Endothelial cell of umbilical vein (primary cell): ENCODE measurements around the gene ZNF428. TPM values are rescaled to one million over a fixed set of nuclear protein-coding genes. Genes with fewer than 3 reads are reported as not detected.

Experiments used
- BruUV-seq: library from RNA; stranded (reverse); fragments of 400-500 nt; replicated peaks from 2 replicates; lab custom pipeline; 2021; lab: Mats Ljungman, UMichigan
- CTCF ChIA-PET: fragments of 300-600, 350-600 bp; sonication (Branson Sonifier 250); formaldehyde crosslinking; loops from one replicate; lab custom pipeline; 2021; ENCODE audit warnings: antibody characterized with exemption, inconsistent platforms; lab: Charles Lee
- POLR2A ChIA-PET: fragments of 300-600, 350-600 bp; sonication (Branson Sonifier 250); formaldehyde crosslinking; loops from one replicate; lab custom pipeline; 2021; ENCODE audit warnings: antibody characterized with exemption, inconsistent platforms; lab: Charles Lee
- DNase-seq: peaks from one replicate; pipeline ENCODE4 v3.0.0-alpha.2; 2011; ENCODE audit warnings: low read depth, low spot score
- FAIRE-seq: peaks from 2 replicates; lab custom pipeline; 2011; peaks lifted over from hg19 to GRCh38; lab: Jason Lieb, UNC
- H2AFZ ChIP-seq: 2 replicates; pipeline ENCODE4 v1.6.0; 2012; ENCODE audit warnings: low read depth, low read length, control low read depth, inconsistent platforms
- H3K27ac ChIP-seq: 2 replicates; pipeline ENCODE4 v1.5.1; 2011; ENCODE audit warnings: low read depth, mild to moderate bottlenecking, control low read depth, low read length, moderate library complexity; ENCODE audit not compliant: insufficient read depth
- H3K27me3 ChIP-seq, 2 experiments: 2 replicates each; pipeline versions ENCODE4 v1.6.0 to v1.6.1; 2011; ENCODE audit warnings: low read length in 2 of 2, mixed read lengths in 1 of 2; ENCODE audit not compliant: control insufficient read depth in 2 of 2, insufficient read depth in 2 of 2
- H3K36me3 ChIP-seq, 2 experiments: 2 replicates in 1 of 2; 3 replicates in 1 of 2; pipeline ENCODE4 v1.5.1; 2011; ENCODE audit warnings: low read length in 2 of 2, mild to moderate bottlenecking in 1 of 2, moderate library complexity in 1 of 2; ENCODE audit not compliant: control insufficient read depth in 2 of 2, insufficient read depth in 2 of 2; ENCODE audit errors: extremely low read depth in 1 of 2
- H3K4me1 ChIP-seq: 3 replicates; pipeline ENCODE4 v1.5.1; 2011; ENCODE audit warnings: mild to moderate bottlenecking, low read length; ENCODE audit not compliant: control insufficient read depth, insufficient read depth; ENCODE audit errors: extremely low read depth
- H3K4me2 ChIP-seq: 2 replicates; pipeline ENCODE4 v1.6.1; 2011; ENCODE audit warnings: low read length, control low read depth, mixed read lengths; ENCODE audit not compliant: insufficient read depth
- H3K4me3 ChIP-seq, 3 experiments: fragments of 200-600 bp in 1 of 3; sonication (generic), shearing (Covaris generic) in 1 of 3; replicated peaks in 1 of 3; 2 replicates each; pipeline ENCODE4 v1.5.1; 2011 to 2016; ENCODE audit warnings: control low read depth in 3 of 3, low read length in 3 of 3, mild to moderate bottlenecking in 2 of 3, inconsistent platforms in 1 of 3, low read depth in 1 of 3, moderate library complexity in 1 of 3; ENCODE audit not compliant: insufficient read depth in 1 of 3
- H3K79me2 ChIP-seq: 2 replicates; pipeline ENCODE4 v1.6.0; 2012; ENCODE audit warnings: low read length, inconsistent platforms; ENCODE audit not compliant: control insufficient read depth, insufficient read depth
- H3K9ac ChIP-seq: replicated peaks from 2 replicates; pipeline ENCODE3; 2011; ENCODE audit warnings: low read length, control low read depth; ENCODE audit not compliant: insufficient read depth; ENCODE audit errors: extremely low read depth
- H3K9me1 ChIP-seq: replicated peaks from 3 replicates; pipeline ENCODE4 v1.6.0; 2011; ENCODE audit warnings: mild to moderate bottlenecking, low read length; ENCODE audit not compliant: control insufficient read depth, insufficient read depth; ENCODE audit errors: extremely low read depth
- H3K9me3 ChIP-seq: replicated peaks from 2 replicates; pipeline ENCODE4 v1.5.1; 2012; ENCODE audit warnings: low read length, inconsistent platforms; ENCODE audit not compliant: control insufficient read depth, insufficient read depth
- H4K20me1 ChIP-seq: replicated peaks from 2 replicates; pipeline ENCODE3; 2011; ENCODE audit warnings: mild to moderate bottlenecking, low read length; ENCODE audit not compliant: control insufficient read depth, insufficient read depth; ENCODE audit errors: extremely low read depth
- EZH2 ChIP-seq: IDR thresholded peaks from 2 replicates; pipeline ENCODE4 v1.6.1; 2012; ENCODE audit warnings: borderline replicate concordance, low read depth, mild to moderate bottlenecking, moderate library complexity, low read length, inconsistent platforms; ENCODE audit not compliant: severe bottlenecking
- GATA2 ChIP-seq: IDR thresholded peaks from 2 replicates; pipeline ENCODE4 v1.7.0; 2011; ENCODE audit warnings: low read depth, mild to moderate bottlenecking, moderate library complexity, mixed read lengths, low read length; ENCODE audit not compliant: insufficient read length, insufficient read depth
- JUN ChIP-seq: IDR thresholded peaks from 2 replicates; pipeline ENCODE4 v1.6.1; 2011; ENCODE audit warnings: borderline replicate concordance, low read depth; ENCODE audit not compliant: insufficient read length, insufficient read depth
- MYC ChIP-seq: IDR thresholded peaks from one replicate; pipeline ENCODE4 v1.6.1; 2011; ENCODE audit warnings: mild to moderate bottlenecking, low read depth, low read length
- POLR2A ChIP-seq: IDR thresholded peaks from 2 replicates; pipeline ENCODE4 v1.6.1; 2012; ENCODE audit warnings: low read depth, mild to moderate bottlenecking, control low read depth, low read length
- dilution Hi-C: fragments of 300-500 bp; cut with MboI; formaldehyde crosslinking; loops from one replicate; pipeline ENCODE4 v1.15.0; 2019; ENCODE audit warnings: low sequenced_read_pairs; ENCODE audit not compliant: extremely low pct_ligation_motif_present
- intact Hi-C: fragments of 100-400 bp; cut with micrococcal nuclease; formaldehyde crosslinking; loops from one replicate; pipeline ENCODE4 v1.10.0; 2022
- polyA plus RNA-seq, 4 experiments: library from polyadenylated mRNA; depleted of rRNA in 3 of 4; stranded (reverse) in 3 of 4; unstranded in 1 of 4; fragments of >200 nt; gene quantifications; 2 replicates each; pipeline versions ENCODE4 v1.2.1 to v1.2.3, GENCODE V29; 2011 to 2012; ENCODE audit warnings: missing spikeins in 1 of 4
- total RNA-seq: library from RNA; stranded (reverse); gene quantifications from 2 replicates; pipeline ENCODE4 v1.2.3, GENCODE V29; 2021
- TF ChIP-seq, protein P1 (sequence below): IDR thresholded peaks from 2 replicates; pipeline ENCODE4 v1.6.1; 2011; ENCODE audit not compliant: insufficient read depth, insufficient read length
- TF ChIP-seq, protein P2 (sequence below), 2 donors: IDR thresholded peaks; 1 replicate in 1 of 2; 2 replicates in 1 of 2; pipeline ENCODE4 v1.5.1; 2011; ENCODE audit warnings: low read length in 2 of 2, mild to moderate bottlenecking in 2 of 2, moderate library complexity in 2 of 2, control low read depth in 1 of 2, inconsistent platforms in 1 of 2, low read depth in 1 of 2; ENCODE audit not compliant: insufficient read depth in 1 of 2; ENCODE audit errors: extremely low read depth in 1 of 2

The ZNF428 gene
- total and polyA plus RNA-seq, 2 donors (not counting 3 experiments of a cell fraction or from before 2014, with no cell fraction given) = 29.2 to 56.2 TPM

DNA sequence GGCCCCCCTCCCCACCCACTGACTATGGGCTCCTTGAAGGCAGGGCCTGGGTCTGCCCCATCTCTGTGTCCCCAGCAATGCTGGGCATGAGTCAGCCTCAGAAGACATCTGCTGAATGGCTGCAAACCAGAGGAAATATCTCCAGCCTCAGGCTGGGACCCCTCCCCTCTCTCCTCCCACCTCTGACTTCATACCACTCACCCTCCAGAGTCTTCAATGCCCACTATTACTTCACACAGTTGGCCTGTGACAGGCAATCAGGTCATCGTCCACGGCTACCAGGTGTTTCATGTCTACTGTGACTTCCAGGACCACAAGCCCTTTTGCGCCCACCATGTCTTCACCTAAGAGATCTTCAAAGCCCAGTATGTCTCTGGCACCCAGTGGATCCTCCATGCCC, 7.6 kb downstream of the ZNF428 start, which contains the start of gene SRRM5:
TSS of gene SRRM5 (plus strand) at position 301 of the 400 bp plus-strand sequence. CDS start at position 335, 34 bp downstream.
- H3K9ac ChIP-seq = no peak within 1 kb of the TSS
- peaks cover 12% of the 10 kb centered on the region for H3K79me2 ChIP-seq
- ChIA-PET CTCF (no interaction called here), POLR2A (no interaction called here)
- TF ChIP-seq EZH2 = no peak
- TF ChIP-seq JUN = no peak
- no peak for TF ChIP-seq GATA2
- TF ChIP-seq, protein P1, sequence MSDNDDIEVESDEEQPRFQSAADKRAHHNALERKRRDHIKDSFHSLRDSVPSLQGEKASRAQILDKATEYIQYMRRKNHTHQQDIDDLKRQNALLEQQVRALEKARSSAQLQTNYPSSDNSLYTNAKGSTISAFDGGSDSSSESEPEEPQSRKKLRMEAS = no peak
- no peak for TF ChIP-seq POLR2A
- TF ChIP-seq, protein P2, sequence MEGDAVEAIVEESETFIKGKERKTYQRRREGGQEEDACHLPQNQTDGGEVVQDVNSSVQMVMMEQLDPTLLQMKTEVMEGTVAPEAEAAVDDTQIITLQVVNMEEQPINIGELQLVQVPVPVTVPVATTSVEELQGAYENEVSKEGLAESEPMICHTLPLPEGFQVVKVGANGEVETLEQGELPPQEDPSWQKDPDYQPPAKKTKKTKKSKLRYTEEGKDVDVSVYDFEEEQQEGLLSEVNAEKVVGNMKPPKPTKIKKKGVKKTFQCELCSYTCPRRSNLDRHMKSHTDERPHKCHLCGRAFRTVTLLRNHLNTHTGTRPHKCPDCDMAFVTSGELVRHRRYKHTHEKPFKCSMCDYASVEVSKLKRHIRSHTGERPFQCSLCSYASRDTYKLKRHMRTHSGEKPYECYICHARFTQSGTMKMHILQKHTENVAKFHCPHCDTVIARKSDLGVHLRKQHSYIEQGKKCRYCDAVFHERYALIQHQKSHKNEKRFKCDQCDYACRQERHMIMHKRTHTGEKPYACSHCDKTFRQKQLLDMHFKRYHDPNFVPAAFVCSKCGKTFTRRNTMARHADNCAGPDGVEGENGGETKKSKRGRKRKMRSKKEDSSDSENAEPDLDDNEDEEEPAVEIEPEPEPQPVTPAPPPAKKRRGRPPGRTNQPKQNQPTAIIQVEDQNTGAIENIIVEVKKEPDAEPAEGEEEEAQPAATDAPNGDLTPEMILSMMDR (IDR thresholded peaks at IDR 0.05; ENCODE audit: extremely low read depth in 1 of 2, insufficient read depth in 1 of 2, low read depth in 1 of 2, low read length in 2 of 2) = no peak
- no peak for TF ChIP-seq MYC
- H3K9me1 ChIP-seq = no peaks in the 10 kb centered on the region
- H3K27ac ChIP-seq = no peak within 1 kb of the TSS
- no peaks in the 10 kb centered on the region for H3K4me1 ChIP-seq
- FAIRE-seq (no peak), DNase-seq (no peak)
- H3K9me3 ChIP-seq = no peaks in the 10 kb centered on the region
- H3K27me3 ChIP-seq = no peaks in the 10 kb centered on the region
- no TSS peak for BruUV-seq
- no peak within 1 kb of the TSS for H3K4me3 ChIP-seq
- intact Hi-C loops = no loop called here
- H4K20me1 ChIP-seq = no peaks in the 10 kb centered on the region
- H3K4me2 ChIP-seq = no peak within 1 kb of the TSS
- dilution Hi-C loops = no loop called here
- no peak within 1 kb of the TSS for H2AFZ ChIP-seq
- peaks cover 0 to 33% of the 10 kb centered on the region in 2 experiments for H3K36me3 ChIP-seq
